ENCODE data around the gene GRK4.

The GRK4 gene

GRCh38 chr4:3074078-3074845 lies 110.9 kb downstream of the GRK4 start, which contains the start of the genes HTT and HTT-AS:
HTT (plus strand) TSS chr4:3074681; CDS start chr4:3074826, 145 bp downstream.
HTT-AS (minus strand) TSS chr4:3074538.
- peak; percentile 22; the same call in 1 of the 2 replicates for TF ChIP-seq EGR1 (IDR thresholded peaks at IDR 0.05)
- no peak for TF ChIP-seq CEBPB (IDR thresholded peaks at IDR 0.05)
- peak; percentile 91 for TF ChIP-seq TAF1 (IDR thresholded peaks at IDR 0.05; ENCODE audit: low read depth)
- no peak for TF ChIP-seq RAD21 (IDR thresholded peaks at IDR 0.05; ENCODE audit: low read depth)
- TF ChIP-seq TCF12 (IDR thresholded peaks at IDR 0.05; ENCODE audit: low read depth), result peak; percentile 35; the same call in 1 of the 2 replicates
- TF ChIP-seq EP300 (IDR thresholded peaks at IDR 0.05; ENCODE audit: borderline replicate concordance), result peak; percentile 39; the same call in 1 of the 2 replicates
- TF ChIP-seq MAX (IDR thresholded peaks at IDR 0.05), result 0 out of 2 replicates have a peak, but pooled peaks have one; percentile 14
- TF ChIP-seq YY1 (IDR thresholded peaks at IDR 0.05; ENCODE audit: low read depth), result peak; percentile 94
- 0 out of 2 replicates have a peak, but pooled peaks have one; percentile 18 for TF ChIP-seq NFIC (IDR thresholded peaks at IDR 0.05)
- TF ChIP-seq FOXM1 (IDR thresholded peaks at IDR 0.05; ENCODE audit: borderline replicate concordance, low read depth), result no peak

GRCh38 chr4:3074846-3075651 lies 111.7 kb downstream of the GRK4 start:
- TF ChIP-seq TAF1 (IDR thresholded peaks at IDR 0.05; ENCODE audit: low read depth) (peak; percentile 51), TCF12 (IDR thresholded peaks at IDR 0.05; ENCODE audit: low read depth) (no peak), REST (IDR thresholded peaks at IDR 0.05; ENCODE audit: low read depth) (no peak), EGR1 (IDR thresholded peaks at IDR 0.05) (0 out of 2 replicates have a peak, but pooled peaks have one; percentile 17), FOXM1 (IDR thresholded peaks at IDR 0.05; ENCODE audit: borderline replicate concordance, low read depth) (no peak)

- TF ChIP-seq CREB1 (IDR thresholded peaks at IDR 0.05; ENCODE audit: low read depth) (no peak), EGR1 (IDR thresholded peaks at IDR 0.05) (no peak), REST (IDR thresholded peaks at IDR 0.05; ENCODE audit: low read depth) (no peak), TAF1 (IDR thresholded peaks at IDR 0.05; ENCODE audit: low read depth) (no peak), EP300 (IDR thresholded peaks at IDR 0.05; ENCODE audit: borderline replicate concordance) (no peak), YY1 (IDR thresholded peaks at IDR 0.05; ENCODE audit: low read depth) (no peak), USF1 (IDR thresholded peaks at IDR 0.05) (no peak), MAX (IDR thresholded peaks at IDR 0.05) (no peak), CEBPB (IDR thresholded peaks at IDR 0.05) (no peak), TEAD4 (IDR thresholded peaks at IDR 0.05) (no peak), NFIC (IDR thresholded peaks at IDR 0.05) (no peak), RAD21 (IDR thresholded peaks at IDR 0.05; ENCODE audit: low read depth) (no peak), FOXM1 (IDR thresholded peaks at IDR 0.05; ENCODE audit: borderline replicate concordance, low read depth) (no peak), TCF12 (IDR thresholded peaks at IDR 0.05; ENCODE audit: low read depth) (no peak)
Observed at GRCh38 chr4:3075652-3075981, 112.2 kb downstream of the GRK4 start.

GRCh38 chr4:3077796-3078195 lies 114.4 kb downstream of the GRK4 start:
- TF ChIP-seq YY1 (IDR thresholded peaks at IDR 0.05; ENCODE audit: low read depth), result no peak
- no peak for TF ChIP-seq EP300 (IDR thresholded peaks at IDR 0.05; ENCODE audit: borderline replicate concordance)
- TF ChIP-seq FOXM1 (IDR thresholded peaks at IDR 0.05; ENCODE audit: borderline replicate concordance, low read depth), result no peak
- TF ChIP-seq CREB1 (IDR thresholded peaks at IDR 0.05; ENCODE audit: low read depth), result no peak
- TF ChIP-seq ZBTB7A (IDR thresholded peaks at IDR 0.05; ENCODE audit: low read depth), result no peak
- no peak for TF ChIP-seq TEAD4 (IDR thresholded peaks at IDR 0.05)
- TF ChIP-seq MAX (IDR thresholded peaks at IDR 0.05), result no peak
- no peak for TF ChIP-seq USF1 (IDR thresholded peaks at IDR 0.05)
- TF ChIP-seq TCF12 (IDR thresholded peaks at IDR 0.05; ENCODE audit: low read depth), result no peak
- no peak for TF ChIP-seq NFIC (IDR thresholded peaks at IDR 0.05)
- TF ChIP-seq REST (IDR thresholded peaks at IDR 0.05; ENCODE audit: low read depth), result no peak
- no peak for TF ChIP-seq TAF1 (IDR thresholded peaks at IDR 0.05; ENCODE audit: low read depth)

Measured in Ishikawa (cell line).